ENCODE data around the gene ORC2.
"Not testable (repeated sequence)": the region's sequence is repeated elsewhere in the genome, so short reads cannot be mapped to it uniquely, and the experiment has no call there.

ORC2 gene

DNA sequence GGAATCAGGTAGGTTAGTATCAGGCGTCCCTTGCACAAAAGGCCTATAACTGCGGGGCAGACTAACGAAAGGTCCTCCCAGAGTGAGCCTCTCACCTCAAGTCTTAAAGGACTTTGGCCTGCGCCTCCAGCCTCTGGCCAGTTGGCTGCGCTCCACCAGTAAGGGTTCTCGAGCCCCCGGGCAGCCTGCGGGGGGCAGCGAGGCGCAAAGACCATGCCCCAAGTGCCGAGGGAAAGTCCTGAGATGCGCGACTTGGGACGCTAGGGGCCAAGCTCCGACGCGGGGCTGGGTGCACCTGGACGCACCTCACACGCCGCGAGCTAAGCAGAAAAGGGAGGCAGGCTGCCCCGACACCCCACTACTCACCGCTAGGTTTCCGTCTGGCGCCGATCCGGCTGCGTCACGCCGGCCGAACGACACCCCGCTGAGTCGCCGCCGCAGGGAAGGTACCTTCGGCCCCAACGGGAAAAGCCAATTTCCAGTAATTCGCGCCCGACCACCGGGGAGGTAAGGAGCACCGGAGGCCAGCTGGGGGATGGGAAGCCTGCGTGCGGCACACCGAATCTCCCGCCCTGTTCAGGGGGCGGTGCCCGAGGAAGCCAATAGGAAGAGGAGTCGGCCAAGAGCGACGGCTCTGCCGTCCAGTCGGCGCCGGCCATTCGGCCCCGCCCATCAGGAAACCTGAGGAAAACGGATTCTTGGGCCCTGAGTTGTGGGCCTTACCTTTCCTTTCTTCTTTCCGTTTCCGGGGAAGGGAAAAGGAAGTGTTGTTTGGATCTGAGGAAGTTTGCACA is at the start of gene ORC2:
TSS of gene ORC2 (minus strand) at position 537 of the 794 bp plus-strand sequence. CDS start 5,537 bp downstream, outside the sequence.
- peak; percentile 92 for DNase-seq

GRCh38 chr2:201008296-201008829 is 44.9 kb upstream of the ORC2 start:
- no peak for DNase-seq

DNA sequence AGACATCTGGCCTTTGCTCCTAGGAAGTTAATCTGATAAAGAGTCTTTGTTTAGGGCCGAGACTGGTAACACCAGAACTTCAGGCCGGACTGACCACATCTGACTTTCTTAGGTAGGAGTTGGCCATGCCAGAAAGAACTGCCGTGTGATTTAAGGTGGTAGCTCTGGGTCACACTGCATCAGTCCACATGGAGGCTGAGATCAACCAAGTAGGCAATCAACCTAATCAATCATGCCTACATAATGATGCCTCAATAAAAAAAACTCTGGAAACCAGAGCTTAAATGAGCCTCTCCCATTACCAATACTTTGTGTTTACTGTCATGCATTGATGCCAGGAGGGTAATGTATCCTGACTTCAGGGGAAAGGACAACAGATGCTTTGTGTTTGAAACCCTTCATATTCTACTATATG is 44.1 kb upstream of the ORC2 start:
- DNase-seq = no peak

DNA sequence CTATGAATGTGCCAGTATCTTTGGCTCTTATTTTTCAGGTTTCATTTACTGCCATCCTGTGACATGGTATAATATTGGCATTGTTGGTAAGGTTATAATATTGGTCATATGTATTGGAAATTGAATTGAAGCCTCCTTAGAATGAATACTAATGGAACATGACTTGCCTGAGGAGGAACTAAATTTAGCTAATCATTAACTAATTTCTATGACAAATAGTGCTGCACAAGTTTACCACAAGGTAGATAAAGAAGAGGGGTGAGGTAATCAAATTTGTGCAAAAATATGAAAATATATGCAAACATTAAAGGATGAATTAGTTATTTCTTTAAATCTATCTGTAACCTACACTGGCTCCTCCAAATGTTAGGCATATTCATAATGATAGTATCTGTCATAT is 43.2 kb upstream of the ORC2 start:
- no peak for DNase-seq

DNA sequence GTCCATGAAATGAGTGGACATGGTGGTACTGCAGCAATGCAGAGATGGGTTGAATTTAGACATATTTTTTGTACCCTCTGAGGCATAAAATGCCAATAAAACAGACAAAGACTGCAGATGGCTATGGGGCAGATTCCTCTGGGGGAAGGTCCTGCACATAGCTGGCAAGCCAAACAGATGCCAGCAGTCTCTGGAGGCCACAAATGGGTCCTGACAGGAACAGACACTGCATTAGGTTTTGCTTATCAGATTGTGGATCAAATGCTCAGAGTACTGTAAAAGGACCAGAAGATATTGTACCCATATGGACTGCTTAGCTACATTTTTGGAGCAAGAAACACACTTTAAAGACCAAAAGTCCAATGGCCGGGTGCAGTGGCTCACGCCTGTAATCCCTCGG is 40.9 kb upstream of the ORC2 start:
- DNase-seq = no peak

DNA sequence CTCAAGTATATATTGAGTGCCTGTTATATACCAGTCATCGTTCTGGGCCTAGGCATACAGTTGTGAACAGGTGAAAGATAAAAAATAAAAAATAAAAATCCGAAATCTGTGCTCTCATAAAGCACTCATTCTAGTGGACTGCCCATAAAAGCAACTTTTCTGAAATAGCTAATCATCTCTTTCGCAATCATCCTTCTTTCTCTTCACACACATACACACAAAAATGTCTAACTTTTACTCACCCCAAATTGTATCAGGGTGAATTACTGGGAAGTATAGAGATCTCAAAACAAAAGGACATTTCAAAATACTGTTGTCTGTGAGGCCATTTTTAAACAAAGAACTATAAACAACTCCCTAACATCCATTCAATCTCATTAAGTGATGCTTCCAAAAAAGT is 29.6 kb upstream of the ORC2 start:
- DNase-seq = no peak

DNA sequence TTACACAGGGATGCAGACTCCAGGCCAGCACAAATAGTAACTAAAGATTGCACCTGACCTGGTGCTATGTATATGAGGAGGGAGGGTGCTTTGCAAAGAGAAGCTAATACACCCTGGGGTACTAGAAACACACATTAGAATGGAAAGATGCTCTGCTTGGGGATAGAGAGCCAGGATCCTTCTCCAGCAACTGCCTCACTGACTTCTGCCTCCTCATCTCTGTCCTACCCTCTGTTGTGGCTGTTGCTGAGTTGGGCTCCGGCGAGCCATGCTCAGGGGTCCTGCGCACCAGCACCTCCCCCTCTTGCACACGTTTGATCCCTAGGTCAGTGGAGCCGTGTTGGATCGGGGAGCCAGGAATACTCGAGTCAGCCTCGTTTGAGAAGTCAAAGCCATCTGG is 23.7 kb upstream of the ORC2 start:
- no peak for DNase-seq

DNA sequence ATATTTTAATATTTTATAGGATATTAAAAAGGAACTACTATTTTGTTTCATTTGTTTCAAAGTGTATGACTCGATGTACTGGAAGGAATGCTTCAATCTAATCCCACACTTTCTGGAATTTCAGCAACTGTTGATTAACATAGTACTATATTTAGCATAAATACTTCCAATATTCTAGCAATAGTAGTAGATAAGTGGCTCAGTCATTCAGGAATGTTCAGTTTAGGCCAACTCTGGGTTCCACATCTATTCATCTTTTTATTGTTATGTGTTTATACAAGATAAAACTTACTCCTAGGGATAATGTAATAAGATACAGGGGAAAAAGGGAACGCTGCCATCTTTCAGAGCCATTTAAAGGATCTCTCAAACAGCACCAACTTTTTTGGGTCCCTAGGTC is 22.3 kb upstream of the ORC2 start:
- no peak for DNase-seq

GRCh38 chr2:200976710-200977109 is 13.2 kb upstream of the ORC2 start:
- DNase-seq = no peak

DNA sequence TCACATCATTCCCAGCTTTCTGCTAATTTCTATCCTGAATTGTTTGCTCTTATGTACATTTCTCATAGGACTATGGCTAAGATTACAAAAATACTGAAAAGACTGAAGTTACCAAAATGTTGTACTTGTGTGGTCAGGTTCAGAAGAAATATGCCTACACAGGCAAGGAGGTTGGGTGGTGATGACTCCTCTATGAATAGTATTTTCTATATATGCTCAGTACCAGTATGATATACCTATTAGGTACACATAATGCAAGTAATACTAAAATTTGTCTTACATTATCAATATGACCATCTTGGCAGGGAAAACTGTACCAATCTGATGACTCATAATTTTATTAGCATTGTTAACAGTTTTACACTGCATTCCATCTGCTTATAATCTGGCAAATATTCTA is 12.2 kb upstream of the ORC2 start:
- no peak for DNase-seq

- DNase-seq = not testable (repeated sequence)
These were observed 6.6 kb upstream of the ORC2 start for GRCh38 chr2:200970057-200970456.

DNA sequence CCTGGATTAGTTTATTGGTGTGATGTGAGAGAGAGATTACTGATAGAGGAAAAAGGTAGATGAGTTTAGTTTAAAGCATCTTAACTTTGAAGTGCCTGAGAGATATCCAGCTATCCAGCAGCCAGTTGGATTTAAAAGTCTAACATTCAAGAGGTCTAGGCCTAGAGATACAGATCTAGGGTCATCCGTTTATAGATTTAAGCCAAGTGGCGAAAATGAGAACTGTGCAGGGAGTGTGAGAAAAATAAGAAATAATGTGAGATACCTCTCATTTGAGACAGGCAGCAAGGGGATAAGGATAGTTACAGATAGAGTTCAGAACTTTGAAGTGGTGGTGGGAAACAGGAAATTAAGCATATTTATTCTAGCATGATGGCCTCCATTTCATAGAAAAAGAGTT is 5.3 kb upstream of the ORC2 start:
- no peak for DNase-seq

- DNase-seq = no peak
These were observed 4.7 kb upstream of the ORC2 start for GRCh38 chr2:200968162-200968561.

GRCh38 chr2:200966770-200967169 is 3.3 kb upstream of the ORC2 start:
- no peak for DNase-seq

DNA sequence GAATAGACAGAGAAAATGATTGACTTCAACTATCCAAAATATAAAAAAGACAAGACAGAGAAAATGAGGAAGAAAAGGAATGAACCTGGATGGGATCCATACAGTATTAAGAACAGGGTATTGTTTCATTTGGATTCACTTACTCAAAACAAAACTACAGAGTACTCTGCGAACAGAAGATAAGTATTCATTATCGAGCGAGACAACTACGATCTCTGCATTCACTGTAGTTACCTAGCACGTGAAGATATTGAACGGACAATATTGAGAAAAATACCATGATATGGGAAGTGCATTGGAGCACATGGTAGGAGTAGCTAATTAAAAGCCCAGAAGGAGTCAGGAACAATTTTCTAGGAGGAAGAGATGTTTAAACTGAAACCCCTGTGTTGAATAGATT is 1.0 kb upstream of the ORC2 start:
- peak; percentile 7 for DNase-seq

DNA sequence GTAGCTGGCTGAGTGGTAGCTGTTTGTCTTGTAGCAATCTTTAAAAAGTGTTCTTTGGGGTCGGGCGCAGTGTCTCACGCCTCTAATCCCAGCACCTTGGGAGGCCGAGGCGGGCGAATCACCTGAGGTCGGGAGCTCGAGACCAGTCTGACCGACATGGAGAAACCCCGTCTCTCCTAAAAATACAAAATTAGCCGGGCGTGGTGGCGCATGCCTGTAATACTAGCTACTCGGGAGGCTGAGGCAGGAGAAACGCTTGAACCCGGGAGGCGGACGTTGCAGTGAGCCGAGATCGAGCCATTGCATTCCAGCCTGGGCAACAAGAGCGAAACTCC is 425 bp upstream of the ORC2 start:
- not testable (repeated sequence) for DNase-seq

DNA sequence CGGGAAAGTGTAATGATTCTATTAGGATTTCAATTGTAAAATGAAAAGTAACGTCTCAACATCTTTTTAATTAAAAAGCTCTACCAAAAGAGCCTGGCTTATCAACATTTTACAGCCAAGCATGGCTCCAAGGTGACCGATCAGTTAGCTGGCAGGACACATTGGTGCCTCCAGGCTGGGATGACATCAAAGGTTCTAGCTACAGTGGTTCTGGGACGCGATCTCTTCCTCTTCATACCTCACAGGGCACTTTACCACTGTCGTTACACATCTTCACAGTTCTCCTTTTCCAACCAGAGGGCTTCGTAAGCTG is 693 bp downstream of the ORC2 start:
- no peak for DNase-seq

GRCh38 chr2:200961674-200962073 is 1.8 kb downstream of the ORC2 start:
- no peak for DNase-seq

DNA sequence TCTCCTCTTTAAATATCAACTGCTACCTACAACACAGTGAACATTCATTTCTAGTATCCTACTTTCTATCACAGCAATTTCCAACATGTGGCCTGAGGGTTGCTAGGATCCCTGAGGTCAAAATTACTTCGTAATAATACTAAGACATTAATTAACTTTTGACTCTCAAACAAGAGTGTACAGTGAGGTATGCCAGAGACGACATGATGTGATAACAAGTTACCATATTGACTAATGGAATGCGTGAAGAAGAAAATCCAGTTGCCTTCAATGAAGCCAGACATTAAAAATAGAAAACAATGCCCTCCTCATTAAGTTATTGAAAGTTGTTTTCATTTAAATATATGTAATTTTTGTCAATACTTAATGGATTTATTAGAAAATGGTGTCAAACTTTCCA is 13.1 kb downstream of the ORC2 start:
- no peak for DNase-seq

DNA sequence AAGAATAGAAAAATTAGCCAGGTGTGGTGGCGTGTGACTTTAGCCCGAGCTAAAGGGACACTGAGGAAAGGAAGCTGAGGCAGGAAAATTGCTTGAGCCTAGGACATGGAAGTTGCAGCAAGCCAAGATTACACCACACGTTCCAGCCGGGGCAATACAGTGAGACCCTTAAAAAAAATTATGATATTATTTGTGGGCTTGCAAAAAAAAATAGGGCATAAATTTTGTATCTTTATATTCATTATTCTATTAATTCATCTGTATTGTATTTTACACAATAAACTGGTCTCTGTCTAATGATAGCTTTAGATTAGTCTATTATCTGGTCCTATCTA is 18.1 kb downstream of the ORC2 start:
- DNase-seq = no peak

DNA sequence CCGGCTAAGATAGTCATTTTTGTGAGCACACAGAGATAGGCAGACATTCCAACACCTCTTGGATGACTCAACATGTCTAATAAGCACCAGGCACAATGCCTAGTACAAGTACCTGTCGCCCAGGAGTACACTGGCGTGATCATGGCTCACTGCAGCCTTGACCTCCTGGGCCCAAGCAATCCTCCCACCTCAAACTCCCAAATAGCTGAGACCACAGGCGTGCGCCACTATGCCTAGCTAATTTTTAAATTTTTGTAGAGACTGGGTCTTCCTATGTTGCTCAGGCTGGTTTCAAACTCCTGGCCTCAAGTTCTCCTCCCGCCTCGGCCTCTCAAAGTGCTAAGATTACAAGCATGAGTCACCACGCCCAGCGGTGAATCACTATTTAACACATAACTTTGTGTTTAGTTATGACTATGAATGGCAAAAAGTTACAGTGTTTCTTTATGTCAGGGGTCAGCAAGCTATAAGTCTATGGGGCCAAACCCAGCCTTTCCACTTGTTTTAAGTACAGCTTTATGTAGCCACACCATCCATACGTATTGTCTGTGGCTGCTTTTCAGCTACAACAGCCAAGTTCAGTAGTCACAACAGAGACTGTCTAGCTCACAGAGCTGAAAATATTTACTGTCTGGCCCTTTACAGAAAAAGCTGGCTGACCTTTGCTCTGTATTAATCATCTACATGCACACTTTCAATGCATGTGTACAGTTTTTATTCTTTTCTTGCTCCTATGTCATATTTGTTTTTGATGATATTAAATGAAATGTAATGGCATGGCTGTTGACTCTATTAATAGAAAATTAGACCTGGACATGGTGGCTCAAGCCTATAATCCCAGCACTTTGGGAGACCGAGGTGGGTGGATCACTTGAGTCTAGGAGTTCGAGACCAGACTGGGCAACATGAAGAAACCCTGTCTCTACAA is 18.7 kb downstream of the ORC2 start:
- no peak for DNase-seq

DNA sequence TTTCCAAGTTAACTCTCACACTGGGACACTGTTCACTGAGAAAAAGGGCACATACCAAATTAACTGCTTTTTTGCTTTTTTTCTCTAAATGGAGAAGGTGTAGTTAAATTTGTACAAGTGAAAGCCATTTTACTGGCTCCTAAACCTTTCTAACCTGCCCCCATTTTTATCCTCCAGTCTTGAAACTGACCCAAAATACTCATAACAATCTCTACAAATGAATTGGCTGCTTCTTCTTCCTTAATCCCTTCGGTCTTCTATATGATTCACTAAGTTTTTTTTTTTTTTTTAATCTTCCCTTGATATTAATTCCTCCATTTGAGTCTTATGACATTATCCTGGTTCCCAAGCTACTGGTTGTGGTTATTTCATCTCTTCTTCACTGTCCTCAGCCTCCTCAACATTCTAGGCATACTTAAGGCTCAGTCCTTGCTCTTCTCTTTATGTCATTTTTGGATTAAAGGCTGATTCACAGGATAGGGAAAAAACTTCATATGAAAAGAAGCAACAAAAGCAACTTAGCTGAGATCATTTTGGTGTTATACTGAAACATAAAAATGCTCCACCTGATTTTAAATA is 19.8 kb downstream of the ORC2 start:
- no peak for DNase-seq

- DNase-seq = no peak
These were observed 23.6 kb downstream of the ORC2 start for GRCh38 chr2:200939832-200940231.
